Activated naive CD4-positive, alpha-beta T cell treated with anti-CD3 and anti-CD28 coated beads for 36 hours (primary cell): ENCODE data around the gene HOXA2. TPM values are rescaled to one million over a fixed set of nuclear protein-coding genes. Genes with fewer than 3 reads are reported as not detected.

Experiments
- CTCF ChIA-PET: fragments of 350-600 bp; sonication (Branson Sonifier 250); formaldehyde crosslinking; loops from one replicate; lab custom pipeline; 2021; ENCODE audit warnings: antibody characterized with exemption; lab: Charles Lee
- DNase-seq: peaks from one replicate; pipeline ENCODE4 v3.0.0-alpha.2; 2020
- H3K27ac Mint-ChIP-seq: one replicate; pipeline ENCODE4 v1.8.0; 2021; ENCODE audit warnings: mild to moderate bottlenecking, mixed read lengths
- H3K27me3 Mint-ChIP-seq: one replicate; pipeline ENCODE4 v1.8.0; 2021; ENCODE audit warnings: low read depth, mixed read lengths
- H3K36me3 Mint-ChIP-seq: one replicate; pipeline ENCODE4 v1.8.0; 2021; ENCODE audit warnings: low read depth, mixed read lengths
- H3K4me1 Mint-ChIP-seq: one replicate; pipeline ENCODE4 v1.8.0; 2021; ENCODE audit warnings: low read depth, mixed read lengths
- H3K4me3 Mint-ChIP-seq: one replicate; pipeline ENCODE4 v1.8.0; 2021; ENCODE audit warnings: mild to moderate bottlenecking, moderate library complexity, mixed read lengths
- H3K9me3 Mint-ChIP-seq: one replicate; pipeline ENCODE4 v1.8.0; 2021; ENCODE audit warnings: mixed read lengths
- intact Hi-C: fragments of 100-400 bp; cut with micrococcal nuclease; formaldehyde crosslinking; loops from one replicate; pipeline ENCODE4 v1.15.1; 2023
- total RNA-seq, 2 experiments: library from RNA; stranded (reverse); gene quantifications; one replicate each; pipeline ENCODE4 v1.2.3, GENCODE V29; 2021

Gene HOXA2
- total RNA-seq, 2 experiments from 2014 or later, result not detected

DNA sequence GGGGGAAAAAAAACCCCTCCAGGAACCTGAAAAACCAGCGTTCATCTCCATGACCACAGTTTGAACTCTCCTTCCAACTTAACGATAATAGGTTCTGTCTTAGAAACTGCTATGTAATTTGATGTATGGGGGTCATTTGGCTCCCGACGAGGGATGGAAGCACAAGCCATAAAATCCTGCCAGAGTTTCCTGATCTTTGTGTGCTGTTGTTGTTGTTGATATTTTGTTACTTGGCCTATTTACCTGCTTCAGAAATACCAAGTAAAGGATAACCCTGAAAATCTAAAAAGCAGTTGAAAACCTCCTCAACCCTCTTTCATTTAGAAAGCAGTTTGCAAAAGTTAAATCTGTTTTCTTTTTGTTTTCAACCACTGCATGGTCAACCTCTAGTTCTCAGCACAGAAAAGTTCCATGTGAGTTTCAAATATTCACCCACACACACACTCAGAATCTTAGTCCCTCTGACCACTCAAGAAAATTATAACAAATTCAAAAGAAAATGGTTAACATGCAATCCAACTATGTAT lies 9.3 kb upstream of the HOXA2 start:
- Mint-ChIP-seq H3K27ac (no peak overlapping the region), H3K27me3 (peaks cover 5% of the 10 kb centered on the region), H3K36me3 (peaks cover 1% of the 10 kb centered on the region), H3K4me1 (no peaks in the 10 kb centered on the region), H3K9me3 (no peaks in the 10 kb centered on the region), H3K4me3 (no peak overlapping the region)
- no peak for DNase-seq
- CTCF ChIA-PET, result no interaction called here
- intact Hi-C loops, result no loop called here

DNA sequence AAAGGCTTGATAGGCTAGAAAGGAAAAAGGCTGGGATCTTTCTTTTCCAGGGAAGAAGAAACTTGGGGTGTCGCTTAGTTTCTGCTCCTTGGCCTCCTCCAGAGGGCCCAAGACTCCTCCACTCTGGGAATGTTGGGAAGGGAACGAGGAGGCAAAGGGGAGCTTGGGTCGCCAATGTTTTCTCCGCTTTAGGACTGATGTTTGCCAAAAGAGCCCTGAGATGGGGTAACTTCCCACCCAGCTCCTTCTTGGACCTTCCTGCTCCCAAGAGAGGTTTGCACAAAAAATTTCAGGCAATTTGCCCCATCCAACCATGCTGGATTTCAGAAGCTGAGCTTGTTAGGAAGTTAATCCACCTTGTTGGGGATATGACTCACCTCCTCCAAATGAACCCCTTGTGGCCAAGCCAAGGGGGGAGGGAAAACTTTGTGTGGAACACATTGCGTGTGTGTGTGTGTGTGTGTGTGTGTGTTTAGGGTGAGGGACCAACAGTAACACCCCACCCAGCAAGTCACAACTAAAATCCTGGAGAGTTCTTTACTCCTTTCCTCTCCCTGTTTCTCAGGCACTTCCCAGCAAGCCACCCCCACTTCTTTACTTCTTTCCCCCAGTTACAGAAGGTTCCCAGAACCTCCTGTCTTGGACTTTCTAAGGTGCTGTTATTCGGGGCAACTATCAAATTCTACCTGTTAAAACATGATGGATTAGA lies 8.7 kb upstream of the HOXA2 start:
- DNase-seq, result no peak
- H3K9me3 Mint-ChIP-seq, result no peaks in the 10 kb centered on the region
- H3K4me1 Mint-ChIP-seq, result no peaks in the 10 kb centered on the region
- CTCF ChIA-PET, result no interaction called here
- peaks cover 1% of the 10 kb centered on the region for H3K36me3 Mint-ChIP-seq
- H3K27me3 Mint-ChIP-seq, result peaks cover 5% of the 10 kb centered on the region
- intact Hi-C loops, result no loop called here
- H3K27ac Mint-ChIP-seq, result no peak overlapping the region
- no peak overlapping the region for H3K4me3 Mint-ChIP-seq

DNA sequence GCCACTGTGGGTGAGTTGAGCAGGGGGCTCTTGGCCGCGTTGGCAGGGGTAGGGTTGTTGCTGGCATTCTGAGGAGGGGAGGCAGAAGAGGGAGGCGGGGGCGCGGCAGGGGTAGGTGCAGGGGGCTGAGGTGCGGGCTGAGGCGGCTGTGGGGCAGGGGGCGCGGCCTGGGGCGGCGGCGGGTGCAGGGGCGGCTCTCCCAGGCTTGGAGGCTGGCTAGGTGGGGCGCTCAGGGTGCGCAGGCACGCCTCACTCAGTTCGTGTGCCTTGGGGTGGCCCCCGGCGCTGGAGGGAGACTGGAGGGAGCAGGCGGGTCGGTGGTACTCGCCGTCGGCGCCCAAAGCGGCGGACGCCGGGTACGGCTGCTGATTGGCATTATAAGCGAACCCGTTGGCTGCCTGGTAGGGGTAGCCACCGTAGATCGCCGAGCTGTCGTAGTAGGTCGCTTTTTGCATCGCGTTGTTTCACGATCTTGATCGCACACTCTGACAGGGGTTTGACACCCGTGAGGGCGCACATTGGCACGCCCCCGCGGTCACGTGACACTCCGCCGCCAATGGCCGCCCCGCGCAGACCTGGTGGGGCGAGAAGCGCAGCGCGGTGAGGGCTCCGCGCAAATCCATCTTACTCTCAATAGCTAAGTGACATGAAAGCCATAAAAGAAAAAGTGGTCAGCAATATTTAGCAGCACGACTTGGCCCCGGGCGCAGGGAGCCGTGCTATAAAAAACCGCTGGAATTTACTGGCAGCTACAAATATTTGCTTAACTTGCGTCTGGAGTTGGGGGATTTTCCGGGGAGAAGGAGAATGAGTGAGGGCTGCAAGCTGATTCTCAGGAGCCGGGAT lies 7.9 kb upstream of the HOXA2 start:
- Mint-ChIP-seq H3K4me3 (no peak overlapping the region), H3K9me3 (no peaks in the 10 kb centered on the region), H3K36me3 (peaks cover 1% of the 10 kb centered on the region), H3K4me1 (no peaks in the 10 kb centered on the region), H3K27ac (no peak overlapping the region), H3K27me3 (peaks cover 13% of the 10 kb centered on the region)
- CTCF ChIA-PET, result no interaction called here
- intact Hi-C loops, result no loop called here
- DNase-seq, result no peak

DNA sequence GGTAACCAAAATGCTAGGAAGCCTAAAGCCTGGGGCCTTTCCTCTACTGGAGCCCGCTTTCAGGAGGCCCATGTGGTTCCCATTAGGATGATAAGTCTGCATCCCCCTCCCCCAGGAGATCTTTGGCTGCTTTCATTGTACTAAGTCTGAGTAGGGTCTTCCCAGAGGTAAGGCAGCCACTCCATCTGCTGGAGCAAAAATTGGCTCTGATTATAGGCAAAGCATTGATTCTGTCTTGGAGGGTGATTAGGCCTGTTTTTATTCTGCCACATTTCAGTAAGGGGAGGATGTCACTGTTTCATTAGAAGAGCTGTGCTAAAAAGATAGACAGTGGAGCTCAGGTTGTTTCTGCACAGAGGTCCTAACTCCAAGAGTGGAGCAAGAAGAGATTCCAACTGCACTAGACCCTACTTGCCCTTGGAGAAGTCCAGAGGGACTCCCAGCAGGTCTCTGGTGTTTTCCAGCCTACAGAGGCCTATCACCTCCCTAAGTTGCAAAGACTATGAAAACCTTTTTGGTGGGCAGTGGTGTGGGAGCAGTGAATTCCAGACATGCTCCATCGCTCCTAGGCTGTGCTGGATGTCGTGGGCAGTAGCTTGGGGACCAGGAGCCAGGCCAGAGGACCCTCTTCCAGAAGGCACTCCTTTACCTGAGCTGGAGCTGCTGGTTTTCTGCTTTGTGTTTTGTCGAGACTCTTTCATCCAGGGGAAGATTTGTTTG lies 7.1 kb upstream of the HOXA2 start:
- H3K27ac Mint-ChIP-seq, result no peak overlapping the region
- CTCF ChIA-PET, result no interaction called here
- peaks cover 16% of the 10 kb centered on the region for H3K27me3 Mint-ChIP-seq
- peaks cover 1% of the 10 kb centered on the region for H3K36me3 Mint-ChIP-seq
- no peaks in the 10 kb centered on the region for H3K9me3 Mint-ChIP-seq
- H3K4me3 Mint-ChIP-seq, result no peak overlapping the region
- DNase-seq, result no peak
- H3K4me1 Mint-ChIP-seq, result no peaks in the 10 kb centered on the region
- intact Hi-C loops, result no loop called here

DNA sequence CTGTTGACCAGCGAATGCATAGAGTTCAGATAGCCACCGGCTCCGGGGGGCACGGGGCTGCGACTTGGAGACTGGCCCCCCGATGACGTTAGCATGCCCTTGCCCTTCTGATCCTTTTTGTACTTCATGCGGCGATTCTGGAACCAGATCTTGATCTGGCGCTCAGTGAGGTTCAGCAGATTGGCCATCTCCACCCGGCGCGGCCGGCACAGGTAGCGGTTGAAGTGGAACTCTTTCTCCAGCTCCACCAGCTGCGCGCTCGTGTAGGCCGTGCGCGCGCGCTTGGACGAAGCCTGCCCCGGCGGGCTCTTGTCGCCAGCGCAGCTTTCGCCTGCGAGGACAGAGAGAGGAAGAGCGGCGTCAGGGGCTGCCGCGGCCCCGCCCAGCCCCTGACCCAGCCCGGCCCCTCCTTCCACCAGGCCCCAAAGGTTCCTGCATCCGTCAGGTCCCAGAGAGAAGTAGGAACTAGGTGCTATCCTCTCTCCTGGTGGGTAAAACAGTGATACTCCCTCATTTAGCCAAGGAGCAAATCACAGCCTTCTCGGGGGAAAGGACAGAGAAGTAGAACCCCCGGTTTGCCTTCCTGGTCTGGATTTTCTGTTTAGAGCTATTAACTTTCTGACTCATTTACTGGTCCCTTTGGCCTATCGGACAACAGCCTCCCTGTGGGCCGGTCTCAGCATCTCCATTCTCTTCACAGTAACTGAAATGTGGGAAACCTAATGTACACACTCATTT lies 6.1 kb upstream of the HOXA2 start:
- DNase-seq, result no peak
- no peak overlapping the region for H3K4me3 Mint-ChIP-seq
- peaks cover 3% of the 10 kb centered on the region for H3K4me1 Mint-ChIP-seq
- H3K9me3 Mint-ChIP-seq, result no peaks in the 10 kb centered on the region
- peaks cover 24% of the 10 kb centered on the region for H3K27me3 Mint-ChIP-seq
- intact Hi-C loops, result no loop called here
- H3K36me3 Mint-ChIP-seq, result peaks cover 1% of the 10 kb centered on the region
- no peak overlapping the region for H3K27ac Mint-ChIP-seq
- CTCF ChIA-PET, result no interaction called here

DNA sequence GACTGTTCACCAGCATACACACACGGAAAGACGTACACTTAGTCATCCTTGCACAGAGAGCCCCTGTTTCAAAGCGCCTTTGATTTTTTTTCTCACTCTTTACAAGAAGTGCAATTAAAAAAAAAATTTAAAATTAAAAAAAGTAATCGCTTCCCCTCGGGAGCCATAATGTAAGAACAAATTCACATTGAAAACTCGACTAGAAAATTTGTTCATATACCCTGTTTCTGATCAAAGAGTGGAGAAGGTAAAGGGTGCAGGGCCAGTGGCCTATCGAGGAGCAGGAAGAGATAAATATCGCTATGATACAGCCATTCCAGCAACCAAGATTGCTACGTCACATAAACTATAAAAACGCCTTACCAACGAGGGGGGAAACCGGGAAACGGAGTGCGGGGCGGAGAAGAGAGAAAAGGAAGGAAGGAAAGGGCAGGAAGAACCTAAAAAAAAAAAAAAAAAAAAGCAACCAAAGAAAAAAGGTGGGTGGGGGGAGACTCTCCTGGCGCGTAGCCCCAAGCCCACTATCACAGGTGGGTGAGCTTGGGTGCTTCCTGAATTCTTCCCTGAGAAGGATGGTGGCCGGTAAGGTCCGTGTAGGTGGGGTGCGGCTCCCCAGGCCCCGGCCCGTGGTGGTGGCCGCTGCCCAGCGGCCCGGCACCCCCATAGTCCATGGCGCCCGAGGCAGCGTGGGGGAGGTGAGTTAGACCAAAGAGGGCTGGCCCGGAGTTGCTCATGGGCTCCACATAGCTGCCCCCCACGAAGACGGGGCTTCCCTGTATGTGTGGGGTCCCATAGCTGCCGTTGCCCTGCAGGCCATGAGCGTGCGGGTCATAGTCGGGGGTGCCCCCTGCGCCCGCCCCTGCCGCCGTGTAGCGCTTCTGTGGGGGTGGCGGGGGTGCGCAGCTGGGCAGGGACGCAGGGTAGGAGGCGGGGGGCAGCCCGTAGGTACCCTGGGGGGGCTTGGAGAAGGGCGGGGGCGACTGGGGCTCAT lies 5.2 kb upstream of the HOXA2 start:
- Mint-ChIP-seq H3K4me1 (peaks cover 8% of the 10 kb centered on the region), H3K36me3 (peaks cover 1% of the 10 kb centered on the region), H3K4me3 (no peak overlapping the region), H3K9me3 (no peaks in the 10 kb centered on the region), H3K27ac (no peak overlapping the region), H3K27me3 (peaks cover 33% of the 10 kb centered on the region)
- intact Hi-C loops, result no loop called here
- CTCF ChIA-PET, result no interaction called here
- DNase-seq, result no peak

DNA sequence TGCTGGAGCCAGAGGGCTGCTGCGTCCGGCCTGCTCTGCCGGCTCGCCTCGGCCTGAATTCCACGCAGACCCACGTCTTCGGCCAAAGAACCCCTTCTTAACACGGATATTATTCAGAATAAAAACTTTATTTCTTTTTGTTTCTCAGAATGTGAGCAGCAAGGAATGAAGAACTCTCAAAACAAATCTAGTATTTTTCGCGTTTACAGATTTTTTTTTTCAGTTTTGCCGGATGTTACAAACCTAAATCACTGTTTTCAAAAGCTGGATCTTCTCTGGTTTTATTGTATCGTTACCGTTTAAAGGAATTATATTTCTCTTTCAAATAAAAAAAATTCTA lies 4.4 kb upstream of the HOXA2 start:
- no peak overlapping the region for H3K27ac Mint-ChIP-seq
- H3K27me3 Mint-ChIP-seq, result peaks cover 39% of the 10 kb centered on the region
- H3K9me3 Mint-ChIP-seq, result no peaks in the 10 kb centered on the region
- H3K4me1 Mint-ChIP-seq, result peaks cover 11% of the 10 kb centered on the region
- CTCF ChIA-PET, result interaction anchor here (0.7 kb wide), 1 partner anchor 692 kb away, joined by 3 read pairs; no protein-coding TSS in a partner anchor
- H3K36me3 Mint-ChIP-seq, result peaks cover 1% of the 10 kb centered on the region
- H3K4me3 Mint-ChIP-seq, result no peak overlapping the region
- no peak for DNase-seq
- intact Hi-C loops, result no loop called here

DNA sequence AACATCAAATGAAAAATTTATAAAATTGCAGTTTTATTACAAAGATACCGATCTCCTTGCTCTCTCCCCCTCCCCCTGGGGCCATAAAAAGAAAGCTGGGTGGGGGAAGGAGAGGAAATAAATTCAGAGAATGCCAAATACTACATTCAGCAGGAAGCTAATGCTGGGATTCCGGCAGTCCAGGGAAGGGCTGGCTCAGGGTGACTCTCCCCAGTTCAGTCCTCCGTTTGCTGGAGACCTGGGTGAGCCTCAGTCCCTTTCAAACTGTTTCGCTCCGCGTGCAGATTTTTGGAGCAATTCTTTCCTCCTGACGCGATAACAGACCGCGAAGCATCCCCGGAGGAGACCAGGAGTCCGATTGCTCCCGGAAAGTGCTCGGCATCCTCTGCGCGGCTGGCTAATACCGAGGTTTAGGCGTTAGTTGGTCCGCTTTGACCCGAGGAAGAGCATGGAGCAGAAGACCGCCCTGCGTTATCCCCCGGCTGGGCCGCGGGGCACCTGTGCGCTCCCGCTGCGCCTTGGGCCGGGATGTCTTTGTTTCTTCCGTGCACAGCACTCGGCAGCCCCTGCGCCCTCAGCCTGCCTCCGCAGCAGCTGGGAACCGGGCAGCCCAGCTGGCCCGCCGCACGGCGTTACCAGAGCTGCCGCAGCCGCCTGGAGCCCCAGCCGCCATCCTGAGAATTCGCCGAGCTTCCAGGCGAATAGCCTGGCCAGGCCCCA lies 3.9 kb upstream of the HOXA2 start:
- Mint-ChIP-seq H3K4me1 (peaks cover 15% of the 10 kb centered on the region), H3K9me3 (no peaks in the 10 kb centered on the region), H3K27me3 (peaks cover 44% of the 10 kb centered on the region), H3K27ac (no peak overlapping the region), H3K36me3 (peaks cover 4% of the 10 kb centered on the region), H3K4me3 (no peak overlapping the region)
- DNase-seq, result no peak
- CTCF ChIA-PET, result interaction anchor here (0.7 kb wide), 1 partner anchor 691 kb away, joined by 3 read pairs; no protein-coding TSS in a partner anchor
- intact Hi-C loops, result no loop called here

DNA sequence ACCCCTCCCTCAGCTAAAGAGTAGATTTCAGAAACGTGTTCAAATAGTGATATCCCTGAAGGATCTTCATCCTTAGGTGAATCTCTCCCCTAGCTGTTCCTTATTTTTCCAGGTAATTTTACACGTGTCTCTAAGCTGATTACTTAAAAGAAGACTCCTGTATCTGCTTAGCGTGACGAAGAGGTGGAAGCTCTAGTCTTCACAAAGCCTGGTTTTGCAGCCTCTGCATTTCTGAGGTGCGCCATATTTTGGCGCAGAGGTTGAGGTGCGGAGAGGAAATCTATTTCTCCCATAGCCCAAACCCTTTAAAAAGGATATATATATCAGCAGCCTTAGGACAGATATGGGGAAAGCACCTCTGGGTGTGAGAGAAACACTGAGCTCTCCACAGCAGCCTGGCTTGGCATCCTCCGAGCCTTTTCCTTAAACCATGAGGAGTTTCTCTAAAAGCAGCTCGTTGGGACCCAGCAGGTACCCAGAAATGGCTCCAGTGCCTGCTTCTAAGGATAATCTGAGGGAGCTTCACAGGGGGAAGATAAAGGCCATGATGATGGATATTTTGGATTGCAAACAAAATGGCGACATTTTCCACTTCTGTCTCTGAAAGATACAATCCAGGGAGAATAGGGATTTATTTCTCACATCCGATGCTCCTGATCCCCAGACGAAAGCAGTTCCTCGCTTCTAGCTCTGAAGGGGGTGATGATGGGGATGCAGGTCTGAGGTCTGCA lies 3.0 kb upstream of the HOXA2 start:
- CTCF ChIA-PET, result interaction anchor here (1.3 kb wide), 1 partner anchor 11 kb away, joined by 3 read pairs; no protein-coding TSS in a partner anchor
- H3K27me3 Mint-ChIP-seq, result peaks cover 52% of the 10 kb centered on the region
- no peaks in the 10 kb centered on the region for H3K9me3 Mint-ChIP-seq
- no peak overlapping the region for H3K27ac Mint-ChIP-seq
- DNase-seq, result no peak
- peaks cover 15% of the 10 kb centered on the region for H3K4me1 Mint-ChIP-seq
- no peak overlapping the region for H3K4me3 Mint-ChIP-seq
- H3K36me3 Mint-ChIP-seq, result peaks cover 4% of the 10 kb centered on the region
- intact Hi-C loops, result no loop called here

DNA sequence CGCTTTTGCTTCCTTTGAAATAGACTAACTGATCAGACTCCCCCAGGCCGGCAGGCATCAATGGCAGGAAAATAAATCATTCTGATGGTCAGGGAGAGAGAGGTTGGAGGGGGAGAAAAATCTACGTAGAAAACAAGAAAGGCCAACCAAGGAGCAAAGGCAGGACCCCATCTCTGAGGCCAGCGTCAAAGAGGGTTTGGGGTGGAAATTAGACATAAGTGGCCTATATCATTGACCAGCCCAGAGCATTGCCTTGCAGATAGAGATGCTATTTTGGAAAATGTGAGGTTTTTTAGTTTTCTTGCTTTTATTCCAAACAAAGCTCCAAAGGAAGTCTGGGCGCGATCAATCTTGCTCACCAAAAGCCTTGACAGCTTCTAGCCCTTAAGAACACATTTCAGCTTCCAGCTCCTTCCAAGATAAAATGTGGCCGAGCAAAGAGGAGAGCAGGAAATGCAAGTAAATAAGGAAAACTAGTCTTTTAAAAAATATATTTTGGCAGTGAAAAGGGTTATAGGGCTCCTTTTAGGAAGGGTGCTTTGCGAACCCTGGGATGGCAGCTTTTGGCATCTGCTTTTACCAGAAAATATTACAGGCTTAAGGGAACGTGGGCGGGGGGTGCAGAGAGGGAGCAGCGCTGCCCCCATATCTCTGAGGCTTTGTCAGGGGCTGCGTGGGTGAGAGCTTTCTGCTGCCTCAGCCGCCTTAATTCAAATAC lies 2.0 kb upstream of the HOXA2 start:
- peaks cover 55% of the 10 kb centered on the region for H3K27me3 Mint-ChIP-seq
- no peak for DNase-seq
- no peak overlapping the region for H3K27ac Mint-ChIP-seq

More for the DNA sequence above, 2.0 kb upstream of the HOXA2 start:
- no peak overlapping the region for H3K4me3 Mint-ChIP-seq
- peaks cover 4% of the 10 kb centered on the region for H3K36me3 Mint-ChIP-seq
- H3K4me1 Mint-ChIP-seq, result peaks cover 15% of the 10 kb centered on the region
- intact Hi-C loops, result no loop called here
- H3K9me3 Mint-ChIP-seq, result no peaks in the 10 kb centered on the region
- CTCF ChIA-PET, result interaction anchor here (1.3 kb wide), 1 partner anchor 12 kb away, joined by 3 read pairs; no protein-coding TSS in a partner anchor
